Fibroblast of lung (primary cell): ENCODE measurements around the gene GRK1. TPM values are rescaled to one million over a fixed set of nuclear protein-coding genes. Genes with fewer than 3 reads are reported as not detected.

Source experiments
- DNase-seq, 2 donors: peaks; one replicate each; pipeline versions ENCODE4 v3.0.0 to v3.0.0-alpha.2; 2010; ENCODE audit warnings: low read depth in 2 of 2
- H2AFZ ChIP-seq: 2 replicates; pipeline ENCODE4 v1.5.1; 2012; ENCODE audit warnings: low read length, control low read depth, inconsistent platforms
- H3K27ac ChIP-seq: 2 replicates; pipeline ENCODE4 v1.5.1; 2011; ENCODE audit warnings: low read length, control low read depth; ENCODE audit not compliant: insufficient read depth
- H3K27me3 ChIP-seq: 2 replicates; pipeline ENCODE4 v1.5.1; 2011; ENCODE audit warnings: mild to moderate bottlenecking, low read length; ENCODE audit not compliant: control insufficient read depth, insufficient read depth
- H3K36me3 ChIP-seq: 2 replicates; pipeline ENCODE4 v1.5.1; 2011; ENCODE audit warnings: low read length; ENCODE audit not compliant: control insufficient read depth, insufficient read depth
- H3K4me1 ChIP-seq: 2 replicates; pipeline ENCODE4 v1.5.1; 2011; ENCODE audit warnings: low read length; ENCODE audit not compliant: control insufficient read depth, insufficient read depth; ENCODE audit errors: extremely low read depth
- H3K4me2 ChIP-seq: 2 replicates; pipeline ENCODE4 v1.5.1; 2011; ENCODE audit warnings: low read length, control low read depth; ENCODE audit not compliant: insufficient read depth; ENCODE audit errors: extremely low read depth
- H3K4me3 ChIP-seq, 4 experiments: fragments of 200-600 bp in 1 of 4; sonication (generic) in 1 of 4; replicated peaks in 1 of 4; 2 replicates each; pipeline ENCODE4 v1.5.1; 2011 to 2016; ENCODE audit warnings: low read length in 4 of 4, low read depth in 3 of 4, mild to moderate bottlenecking in 3 of 4, control low read depth in 2 of 4, inconsistent platforms in 1 of 4, mixed read lengths in 1 of 4; ENCODE audit not compliant: insufficient read depth in 1 of 4; ENCODE audit errors: control extremely low read depth in 1 of 4
- H3K79me2 ChIP-seq: 2 replicates; pipeline ENCODE4 v1.5.1; 2012; ENCODE audit warnings: mild to moderate bottlenecking, low read length, inconsistent platforms; ENCODE audit not compliant: control insufficient read depth, insufficient read depth
- H3K9ac ChIP-seq: 2 replicates; pipeline ENCODE4 v1.5.1; 2011; ENCODE audit warnings: mild to moderate bottlenecking, low read length, control low read depth; ENCODE audit not compliant: insufficient read depth
- H3K9me3 ChIP-seq: 2 replicates; pipeline ENCODE4 v1.5.1; 2012; ENCODE audit warnings: low read depth, low read length; ENCODE audit not compliant: control insufficient read depth, insufficient read depth
- H4K20me1 ChIP-seq: 2 replicates; pipeline ENCODE4 v1.5.1; 2011; ENCODE audit warnings: low read length; ENCODE audit not compliant: control insufficient read depth, insufficient read depth; ENCODE audit errors: extremely low read depth
- EZH2 ChIP-seq: IDR thresholded peaks from 2 replicates; pipeline ENCODE4 v1.5.1; 2012; ENCODE audit warnings: low read length, control low read depth, mild to moderate bottlenecking; ENCODE audit errors: missing control alignments
- polyA plus RNA-seq, 2 donors: library from polyadenylated mRNA; depleted of rRNA in 1 of 2; stranded (reverse) in 1 of 2; unstranded in 1 of 2; fragments of >200 nt; gene quantifications; 2 replicates each; pipeline ENCODE4 v1.2.1, GENCODE V29; 2011 to 2012; ENCODE audit warnings: missing spikeins in 1 of 2
- total RNA-seq: library from RNA; depleted of rRNA; stranded (reverse); fragments of >200 nt; gene quantifications from 2 replicates; pipeline ENCODE4 v1.2.1, GENCODE V29; 2014
- TF ChIP-seq, protein P1 (sequence below), 2 donors: IDR thresholded peaks in 1 of 2; conservative IDR thresholded peaks in 1 of 2; 1 replicate in 1 of 2; 2 replicates in 1 of 2; pipeline ENCODE4 v1.5.1; 2011 to 2012; ENCODE audit warnings: low read length in 2 of 2, control low read depth in 1 of 2, inconsistent platforms in 1 of 2, low read depth in 1 of 2, mild to moderate bottlenecking in 1 of 2

The GRK1 gene
- total and polyA plus RNA-seq, 2 donors (not counting 1 experiment from before 2014, with no cell fraction given), result 0.17 TPM; not detected in 1

DNA sequence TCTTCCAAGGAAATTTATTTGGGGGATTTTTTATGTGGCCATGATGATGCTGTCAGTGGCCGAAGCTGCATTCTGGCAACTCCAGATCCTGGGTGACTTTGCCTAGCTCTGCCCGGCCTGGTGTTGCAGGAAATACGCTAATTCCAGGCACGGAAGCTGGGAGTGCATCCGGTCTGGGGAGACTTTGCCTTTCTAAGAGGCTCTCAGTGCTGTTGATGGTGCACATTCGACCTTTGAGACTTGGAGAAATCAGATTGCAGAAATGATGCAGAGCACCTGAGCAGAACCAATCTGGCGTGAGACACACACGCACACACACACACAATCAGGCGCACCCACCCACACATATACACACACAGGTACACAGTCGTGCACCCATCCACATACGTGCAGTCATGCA, 86.2 kb downstream of the GRK1 start:
- Histone ChIP-seq H3K79me2 (no peaks in the 10 kb centered on the region), H3K4me2 (no peak overlapping the region), H3K4me1 (no peaks in the 10 kb centered on the region), H3K9ac (no peak overlapping the region), H3K4me3 (no peak overlapping the region), H3K9me3 (peaks cover 2% of the 10 kb centered on the region), H4K20me1 (no peaks in the 10 kb centered on the region), H3K27me3 (no peaks in the 10 kb centered on the region), H3K27ac (no peak overlapping the region), H3K36me3 (no peaks in the 10 kb centered on the region), H2AFZ (no peak overlapping the region)
- DNase-seq, result no peak
- TF ChIP-seq, protein P1, sequence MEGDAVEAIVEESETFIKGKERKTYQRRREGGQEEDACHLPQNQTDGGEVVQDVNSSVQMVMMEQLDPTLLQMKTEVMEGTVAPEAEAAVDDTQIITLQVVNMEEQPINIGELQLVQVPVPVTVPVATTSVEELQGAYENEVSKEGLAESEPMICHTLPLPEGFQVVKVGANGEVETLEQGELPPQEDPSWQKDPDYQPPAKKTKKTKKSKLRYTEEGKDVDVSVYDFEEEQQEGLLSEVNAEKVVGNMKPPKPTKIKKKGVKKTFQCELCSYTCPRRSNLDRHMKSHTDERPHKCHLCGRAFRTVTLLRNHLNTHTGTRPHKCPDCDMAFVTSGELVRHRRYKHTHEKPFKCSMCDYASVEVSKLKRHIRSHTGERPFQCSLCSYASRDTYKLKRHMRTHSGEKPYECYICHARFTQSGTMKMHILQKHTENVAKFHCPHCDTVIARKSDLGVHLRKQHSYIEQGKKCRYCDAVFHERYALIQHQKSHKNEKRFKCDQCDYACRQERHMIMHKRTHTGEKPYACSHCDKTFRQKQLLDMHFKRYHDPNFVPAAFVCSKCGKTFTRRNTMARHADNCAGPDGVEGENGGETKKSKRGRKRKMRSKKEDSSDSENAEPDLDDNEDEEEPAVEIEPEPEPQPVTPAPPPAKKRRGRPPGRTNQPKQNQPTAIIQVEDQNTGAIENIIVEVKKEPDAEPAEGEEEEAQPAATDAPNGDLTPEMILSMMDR (conservative IDR thresholded peaks at IDR 0.05 in 1 of 2, IDR thresholded peaks at IDR 0.05 in 1 of 2; ENCODE audit: low read depth in 1 of 2, low read length in 2 of 2), result no peak

DNA sequence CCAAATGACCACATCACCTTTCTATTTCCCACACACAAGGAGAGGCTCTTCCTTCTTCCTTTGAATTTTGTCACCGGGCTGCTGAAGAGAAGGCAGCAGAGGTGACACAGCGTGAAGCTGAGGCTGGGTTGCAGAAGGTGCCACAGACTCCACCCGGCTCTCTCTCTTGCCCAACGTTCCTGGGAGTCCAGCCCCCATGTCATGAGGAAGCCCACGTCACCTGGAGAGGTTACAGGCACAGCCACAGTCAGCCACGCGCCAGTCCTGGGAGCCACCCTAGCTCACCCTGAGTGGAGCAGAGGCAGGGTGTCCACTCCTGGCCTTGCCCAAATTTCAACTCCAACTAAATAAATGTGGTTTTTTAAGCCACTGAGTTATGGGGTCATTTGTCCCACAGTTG, 87.2 kb downstream of the GRK1 start:
- Histone ChIP-seq H3K4me2 (no peak overlapping the region), H3K27ac (no peak overlapping the region), H3K4me3 (no peak overlapping the region), H3K36me3 (no peaks in the 10 kb centered on the region), H3K27me3 (no peaks in the 10 kb centered on the region), H3K4me1 (no peaks in the 10 kb centered on the region), H2AFZ (no peak overlapping the region), H3K79me2 (no peaks in the 10 kb centered on the region), H4K20me1 (no peaks in the 10 kb centered on the region), H3K9ac (no peak overlapping the region), H3K9me3 (peaks cover 2% of the 10 kb centered on the region)
- no peak for TF ChIP-seq EZH2
- TF ChIP-seq, protein P1 (conservative IDR thresholded peaks at IDR 0.05 in 1 of 2, IDR thresholded peaks at IDR 0.05 in 1 of 2; ENCODE audit: low read depth in 1 of 2, low read length in 2 of 2), result no peak
- no peak for DNase-seq

DNA sequence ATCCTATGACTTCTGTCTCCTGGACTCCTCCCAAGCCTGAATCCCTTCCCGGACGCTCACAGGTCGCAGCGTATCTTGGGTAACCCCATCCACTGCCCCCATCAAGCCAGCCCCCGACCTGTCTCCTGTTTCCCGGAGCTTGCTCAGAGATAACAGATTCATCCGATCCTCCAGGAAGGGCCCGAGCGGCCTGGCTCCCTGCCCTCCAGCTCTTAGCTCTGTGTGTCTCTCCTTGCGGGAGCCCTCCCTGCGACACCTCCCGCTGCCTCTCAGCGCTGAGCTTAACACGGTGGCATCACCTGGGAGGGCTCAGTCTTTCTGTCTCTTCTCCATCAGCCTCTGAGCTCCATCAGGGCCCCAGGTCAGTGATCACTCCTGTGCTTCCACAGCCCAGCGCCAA, 87.7 kb downstream of the GRK1 start:
- Histone ChIP-seq H3K79me2 (no peaks in the 10 kb centered on the region), H3K27ac (no peak overlapping the region), H3K4me1 (no peaks in the 10 kb centered on the region), H2AFZ (no peak overlapping the region), H3K36me3 (no peaks in the 10 kb centered on the region), H3K4me2 (no peak overlapping the region), H3K27me3 (no peaks in the 10 kb centered on the region), H3K9ac (no peak overlapping the region), H4K20me1 (no peaks in the 10 kb centered on the region), H3K4me3 (no peak overlapping the region), H3K9me3 (peaks cover 2% of the 10 kb centered on the region)
- no peak for DNase-seq
- TF ChIP-seq, protein P1 (conservative IDR thresholded peaks at IDR 0.05 in 1 of 2, IDR thresholded peaks at IDR 0.05 in 1 of 2; ENCODE audit: low read depth in 1 of 2, low read length in 2 of 2), result no peak
- no peak for TF ChIP-seq EZH2
